OCI-LY7 (cell line): Measurements from ENCODE around the gene RPLP1. TPM values are rescaled to one million over a fixed set of nuclear protein-coding genes. Genes with fewer than 3 reads are reported as not detected.

Source experiments
- BruUV-seq: library from RNA; stranded (reverse); fragments of 400-500 nt; replicated peaks from 2 replicates; lab custom pipeline; 2021; lab: Mats Ljungman, UMichigan
- CTCF ChIA-PET: fragments of 300-600 bp; sonication (Branson Sonifier 250); formaldehyde crosslinking; loops from one replicate; lab custom pipeline; 2022; ENCODE audit warnings: antibody characterized with exemption; ENCODE audit not compliant: unreplicated experiment; lab: Charles Lee
- POLR2A ChIA-PET: fragments of 300-600 bp; sonication (Branson Sonifier 250); formaldehyde crosslinking; loops from one replicate; lab custom pipeline; 2022; ENCODE audit warnings: antibody characterized with exemption; lab: Charles Lee
- DNase-seq: peaks from one replicate; pipeline ENCODE4 v3.0.0-alpha.2; 2015; ENCODE audit warnings: low spot score
- H2AFZ ChIP-seq: fragments of 200-600 bp; sonication (generic), shearing (Covaris generic); 2 replicates; pipeline ENCODE4 v1.6.1; 2014; ENCODE audit warnings: mild to moderate bottlenecking, antibody characterized with exemption, low read length, moderate library complexity
- H3K27ac ChIP-seq: fragments of 200-600 bp; sonication (generic); 2 replicates; pipeline ENCODE4 v1.5.1; 2014; ENCODE audit warnings: mixed run types, low read depth, mild to moderate bottlenecking, moderate library complexity, low read length, inconsistent platforms; ENCODE audit not compliant: poor library complexity, severe bottlenecking
- H3K36me3 ChIP-seq: fragments of 200-600 bp; sonication (generic); 2 replicates; pipeline ENCODE4 v1.6.1; 2014; ENCODE audit warnings: mild to moderate bottlenecking, antibody characterized with exemption, low read length, moderate library complexity, mixed read lengths; ENCODE audit not compliant: insufficient read depth
- H3K4me1 ChIP-seq: fragments of 200-600 bp; sonication (generic); 2 replicates; pipeline ENCODE4 v1.5.1; 2014; ENCODE audit warnings: mild to moderate bottlenecking, low read length; ENCODE audit not compliant: insufficient read depth, poor library complexity, severe bottlenecking
- H3K4me2 ChIP-seq: fragments of 200-600 bp; sonication (generic); 2 replicates; pipeline ENCODE4 v1.6.1; 2014; ENCODE audit warnings: mild to moderate bottlenecking, low read length
- H3K4me3 ChIP-seq: fragments of 200-600 bp; sonication (generic); 2 replicates; pipeline ENCODE4 v1.5.1; 2014; ENCODE audit warnings: mild to moderate bottlenecking, low read depth, low read length; ENCODE audit not compliant: poor library complexity, severe bottlenecking
- H3K79me2 ChIP-seq: fragments of 200-600 bp; sonication (generic); 2 replicates; pipeline ENCODE4 v1.6.1; 2016; ENCODE audit warnings: low read depth, mild to moderate bottlenecking, low read length, moderate library complexity, mixed read lengths; ENCODE audit not compliant: insufficient read depth
- H3K9me2 ChIP-seq: fragments of 200-600 bp; sonication (generic); 2 replicates; pipeline ENCODE4 v1.6.1; 2016; ENCODE audit warnings: mild to moderate bottlenecking, low read length, mixed read lengths; ENCODE audit not compliant: insufficient read depth
- H3K9me3 ChIP-seq: fragments of 200-600 bp; sonication (generic); 2 replicates; pipeline ENCODE4 v1.6.1; 2014; ENCODE audit warnings: mild to moderate bottlenecking, mixed run types, low read length, mixed read lengths
- H4K20me1 ChIP-seq: fragments of 200-600 bp; sonication (generic); 2 replicates; pipeline ENCODE4 v1.6.1; 2014; ENCODE audit warnings: mild to moderate bottlenecking, antibody characterized with exemption, low read length, moderate library complexity, mixed read lengths; ENCODE audit not compliant: insufficient read depth
- EZH2phosphoT487 ChIP-seq: fragments of 200-600 bp; sonication (generic); IDR thresholded peaks from 2 replicates; pipeline ENCODE4 v1.6.1; 2018; ENCODE audit warnings: low read depth, borderline replicate concordance, mild to moderate bottlenecking, mixed run types, antibody characterized with exemption, low read length, moderate library complexity, mixed read lengths
- intact Hi-C: fragments of 100-400 bp; cut with micrococcal nuclease; formaldehyde crosslinking; loops from one replicate; pipeline ENCODE4 v1.10.0; 2022; ENCODE audit not compliant: unreplicated experiment
- total RNA-seq, 2 experiments: library from RNA; depleted of rRNA in 1 of 2; stranded (reverse); fragments of >200 nt in 1 of 2; shearing (Covaris generic) in 1 of 2; gene quantifications; 2 replicates each; pipeline ENCODE4 v1.2.3, GENCODE V29; 2014 to 2022
- TF ChIP-seq, protein P1 (sequence below): fragments of 200-600 bp; sonication (generic); conservative IDR thresholded peaks from 2 replicates; pipeline ENCODE4 v1.5.1; 2014; ENCODE audit warnings: mild to moderate bottlenecking, antibody characterized with exemption, low read length, moderate library complexity, mixed read lengths

RPLP1 gene
- total RNA-seq, 2 experiments from 2014 or later: 889 to 2,251 TPM

DNA sequence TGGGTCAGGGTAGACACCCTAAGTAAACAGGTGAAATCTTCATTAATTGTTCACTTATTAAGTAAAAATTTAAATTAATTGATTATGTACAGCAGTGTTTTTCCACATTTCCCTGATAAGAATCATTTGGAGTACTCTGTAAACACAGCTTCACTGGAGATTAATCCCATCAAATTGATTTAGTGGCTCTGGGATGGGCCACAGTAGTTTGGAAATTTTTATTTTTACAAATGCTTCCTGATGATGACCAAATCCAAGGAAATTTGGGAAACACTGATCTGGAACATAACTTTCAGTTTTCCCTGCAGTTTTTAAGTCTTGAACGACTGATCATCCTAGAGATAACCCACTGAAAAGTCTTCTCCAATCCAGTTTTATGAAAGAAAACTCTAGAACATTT lies 18.8 kb upstream of the RPLP1 start:
- Histone ChIP-seq H3K9me2 (no peaks in the 10 kb centered on the region), H4K20me1 (no peaks in the 10 kb centered on the region; the same call in 1 of the 2 replicates), H3K27ac (no peak overlapping the region), H3K36me3 (peaks cover 98% of the 10 kb centered on the region), H3K9me3 (no peaks in the 10 kb centered on the region), H3K79me2 (no peaks in the 10 kb centered on the region), H3K4me1 (no peaks in the 10 kb centered on the region), H3K4me2 (no peak overlapping the region), H3K4me3 (no peak overlapping the region), H2AFZ (no peak overlapping the region)
- ChIA-PET POLR2A (interaction anchor here (2.8 kb wide), 1 partner anchor 18 kb away, joined by 16 read pairs; the partner anchor contains the start of gene RPLP1), CTCF (no interaction called here)
- no peak for DNase-seq
- intact Hi-C loops: no loop called here
- no TSS peak for BruUV-seq
- TF ChIP-seq, protein P1, sequence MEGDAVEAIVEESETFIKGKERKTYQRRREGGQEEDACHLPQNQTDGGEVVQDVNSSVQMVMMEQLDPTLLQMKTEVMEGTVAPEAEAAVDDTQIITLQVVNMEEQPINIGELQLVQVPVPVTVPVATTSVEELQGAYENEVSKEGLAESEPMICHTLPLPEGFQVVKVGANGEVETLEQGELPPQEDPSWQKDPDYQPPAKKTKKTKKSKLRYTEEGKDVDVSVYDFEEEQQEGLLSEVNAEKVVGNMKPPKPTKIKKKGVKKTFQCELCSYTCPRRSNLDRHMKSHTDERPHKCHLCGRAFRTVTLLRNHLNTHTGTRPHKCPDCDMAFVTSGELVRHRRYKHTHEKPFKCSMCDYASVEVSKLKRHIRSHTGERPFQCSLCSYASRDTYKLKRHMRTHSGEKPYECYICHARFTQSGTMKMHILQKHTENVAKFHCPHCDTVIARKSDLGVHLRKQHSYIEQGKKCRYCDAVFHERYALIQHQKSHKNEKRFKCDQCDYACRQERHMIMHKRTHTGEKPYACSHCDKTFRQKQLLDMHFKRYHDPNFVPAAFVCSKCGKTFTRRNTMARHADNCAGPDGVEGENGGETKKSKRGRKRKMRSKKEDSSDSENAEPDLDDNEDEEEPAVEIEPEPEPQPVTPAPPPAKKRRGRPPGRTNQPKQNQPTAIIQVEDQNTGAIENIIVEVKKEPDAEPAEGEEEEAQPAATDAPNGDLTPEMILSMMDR: no peak
- TF ChIP-seq EZH2phosphoT487: no peak

DNA sequence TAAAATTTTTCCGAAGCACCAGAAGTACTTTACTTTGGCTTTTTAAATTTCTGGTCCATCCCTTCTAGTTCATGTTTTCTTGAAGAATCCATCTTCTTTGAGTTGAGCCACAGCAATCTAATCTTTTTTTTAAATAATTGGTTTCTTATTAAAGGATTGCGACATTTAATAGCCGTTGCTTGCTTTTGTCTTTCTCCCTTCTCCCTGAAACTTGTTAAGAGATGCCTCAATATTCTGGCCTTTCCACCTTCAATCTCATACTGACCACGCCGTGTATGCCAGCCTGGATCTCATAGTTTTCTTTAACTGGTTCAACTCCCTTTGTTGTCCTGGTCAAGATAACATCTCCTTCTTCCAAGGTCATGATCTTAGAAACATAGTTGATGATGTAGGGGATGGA lies 18.4 kb upstream of the RPLP1 start:
- ChIA-PET POLR2A (no interaction called here), CTCF (no interaction called here)
- Histone ChIP-seq H3K4me1 (no peaks in the 10 kb centered on the region), H3K79me2 (no peaks in the 10 kb centered on the region), H3K27ac (no peak overlapping the region), H3K9me2 (no peaks in the 10 kb centered on the region), H3K4me3 (no peak overlapping the region), H3K36me3 (peaks cover 98% of the 10 kb centered on the region), H2AFZ (no peak overlapping the region), H4K20me1 (no peaks in the 10 kb centered on the region; the same call in 1 of the 2 replicates), H3K4me2 (no peak overlapping the region), H3K9me3 (no peaks in the 10 kb centered on the region)
- no peak for TF ChIP-seq EZH2phosphoT487
- TF ChIP-seq, protein P1: no peak
- no TSS peak for BruUV-seq
- no peak for DNase-seq
- intact Hi-C loops: no loop called here

DNA sequence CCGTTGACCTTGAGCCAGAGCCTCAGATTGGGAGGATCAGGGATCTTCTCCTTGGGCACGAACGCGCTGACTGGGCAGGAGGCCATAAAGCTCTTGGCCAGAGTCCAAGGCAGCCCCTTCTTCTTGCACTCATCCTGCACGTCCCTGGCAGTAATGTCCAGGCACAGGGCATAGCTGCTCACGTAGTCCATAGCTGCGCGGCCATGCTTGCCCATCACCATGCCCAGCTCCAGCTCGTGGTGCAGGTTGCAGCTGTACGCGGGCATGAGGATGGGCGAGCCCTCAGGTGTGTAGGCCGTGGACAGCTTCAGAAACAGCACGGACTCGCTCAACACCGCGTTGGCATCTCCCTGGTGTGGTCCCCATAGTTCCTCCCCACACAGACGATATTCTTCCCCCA lies 17.9 kb upstream of the RPLP1 start:
- no peak overlapping the region for H2AFZ ChIP-seq
- no peaks in the 10 kb centered on the region for H3K79me2 ChIP-seq
- intact Hi-C loops: no loop called here
- H3K4me2 ChIP-seq: no peak overlapping the region
- H3K9me2 ChIP-seq: no peaks in the 10 kb centered on the region
- CTCF ChIA-PET: no interaction called here
- POLR2A ChIA-PET: no interaction called here
- H3K27ac ChIP-seq: no peak overlapping the region
- no peak for DNase-seq
- H4K20me1 ChIP-seq: no peaks in the 10 kb centered on the region; the same call in 1 of the 2 replicates
- TF ChIP-seq, protein P1: no peak
- no peak for TF ChIP-seq EZH2phosphoT487
- no peak overlapping the region for H3K4me3 ChIP-seq
- H3K4me1 ChIP-seq: no peaks in the 10 kb centered on the region
- no peaks in the 10 kb centered on the region for H3K9me3 ChIP-seq
- peaks cover 98% of the 10 kb centered on the region for H3K36me3 ChIP-seq
- BruUV-seq: no TSS peak
